ENCODE measurements around the gene OGFOD2. TPM values are rescaled to one million over a fixed set of nuclear protein-coding genes. Genes with fewer than 3 reads are reported as not detected.

Gene OGFOD2
- total RNA-seq, 1 donor from 2014 or later, result 19.5 TPM

- DNase-seq (no peak), ATAC-seq (no peak)
- intact Hi-C loops (cut with DNase I), result no loop called here
- Histone ChIP-seq H3K27ac (no peak overlapping the region), H3K36me3 (peaks cover 59% of the 10 kb centered on the region), H3K9me3 (no peaks in the 10 kb centered on the region), H3K27me3 (ENCODE audit: low read depth) (no peaks in the 10 kb centered on the region), H3K4me3 (no peak overlapping the region), H3K4me1 (no peaks in the 10 kb centered on the region)
- no peak for TF ChIP-seq CTCF (IDR thresholded peaks at IDR 0.05)
Observed at GRCh38 chr12:122994140-122994675, 19.2 kb downstream of the OGFOD2 start.

GRCh38 chr12:122994781-122995502, 19.9 kb downstream of the OGFOD2 start:
- intact Hi-C loops (cut with DNase I), result no loop called here
- no peaks in the 10 kb centered on the region for H3K27me3 ChIP-seq (ENCODE audit: low read depth)
- no peak overlapping the region for H3K27ac ChIP-seq
- no peak overlapping the region for H3K4me3 ChIP-seq
- H3K4me1 ChIP-seq, result no peaks in the 10 kb centered on the region
- ATAC-seq (no peak), DNase-seq (no peak)
- peaks cover 59% of the 10 kb centered on the region for H3K36me3 ChIP-seq
- TF ChIP-seq CTCF (IDR thresholded peaks at IDR 0.05), result no peak
- H3K9me3 ChIP-seq, result no peaks in the 10 kb centered on the region

GRCh38 chr12:122995503-122996187, 20.6 kb downstream of the OGFOD2 start:
- no peaks in the 10 kb centered on the region for H3K4me1 ChIP-seq
- ATAC-seq, result no peak
- no peak for DNase-seq
- intact Hi-C loops (cut with DNase I), result no loop called here
- H3K9me3 ChIP-seq, result no peaks in the 10 kb centered on the region
- no peak overlapping the region for H3K27ac ChIP-seq
- peaks cover 59% of the 10 kb centered on the region for H3K36me3 ChIP-seq
- no peak for TF ChIP-seq CTCF (IDR thresholded peaks at IDR 0.05)
- no peaks in the 10 kb centered on the region for H3K27me3 ChIP-seq (ENCODE audit: low read depth)
- H3K4me3 ChIP-seq, result no peak overlapping the region

- Histone ChIP-seq H3K27ac (no peak overlapping the region), H3K4me3 (no peak overlapping the region), H3K36me3 (peaks cover 62% of the 10 kb centered on the region), H3K4me1 (no peaks in the 10 kb centered on the region), H3K9me3 (no peaks in the 10 kb centered on the region), H3K27me3 (ENCODE audit: low read depth) (no peaks in the 10 kb centered on the region)
- no peak for TF ChIP-seq CTCF (IDR thresholded peaks at IDR 0.05)
- intact Hi-C loops (cut with DNase I), result no loop called here
- ATAC-seq (no peak), DNase-seq (no peak)
Observed at GRCh38 chr12:122996188-122996601, 21.2 kb downstream of the OGFOD2 start.

- no peak for TF ChIP-seq CTCF (IDR thresholded peaks at IDR 0.05)
- Histone ChIP-seq H3K27ac (no peak overlapping the region), H3K27me3 (ENCODE audit: low read depth) (no peaks in the 10 kb centered on the region), H3K4me3 (no peak overlapping the region), H3K9me3 (no peaks in the 10 kb centered on the region), H3K4me1 (no peaks in the 10 kb centered on the region), H3K36me3 (peaks cover 60% of the 10 kb centered on the region)
- ATAC-seq (no peak), DNase-seq (no peak)
- intact Hi-C loops (cut with DNase I), result no loop called here
Observed at GRCh38 chr12:122996621-122997342, 21.7 kb downstream of the OGFOD2 start.
